GM19468 (cell line): ENCODE measurements around the gene FAM72B.
"Not testable (repeated sequence)": the region's sequence is repeated elsewhere in the genome, so short reads cannot be mapped to it uniquely, and the experiment has no call there.

ENCODE experiments used
- ATAC-seq: cut with Tn5 transposase; IDR thresholded peaks from one replicate; pipeline ENCODE4 v1.9.1; 2021; ENCODE audit warnings: mild to moderate bottlenecking, moderate library complexity, moderate number of reproducible peaks; ENCODE audit not compliant: unreplicated experiment; ENCODE audit errors: extremely low read depth

Gene FAM72B

GRCh38 chr1:121200985-121201981, 17.1 kb upstream of the FAM72B start:
- not testable (repeated sequence) for ATAC-seq

- not testable (repeated sequence) for ATAC-seq
Measured at GRCh38 chr1:121200232-121200631, 16.1 kb upstream of the FAM72B start.

- ATAC-seq = not testable (repeated sequence)
Measured at GRCh38 chr1:121199763-121200162, 15.6 kb upstream of the FAM72B start.

GRCh38 chr1:121197095-121197882, 13.1 kb upstream of the FAM72B start:
- ATAC-seq = not testable (repeated sequence)

- ATAC-seq = not testable (repeated sequence)
Measured at GRCh38 chr1:121192512-121192911, 8.4 kb upstream of the FAM72B start.

GRCh38 chr1:121187914-121188313, 3.8 kb upstream of the FAM72B start:
- ATAC-seq = not testable (repeated sequence)

GRCh38 chr1:121186191-121186590, 2.1 kb upstream of the FAM72B start:
- ATAC-seq = not testable (repeated sequence)

- ATAC-seq = not testable (repeated sequence)
Measured at GRCh38 chr1:121185140-121185708, 1.1 kb upstream of the FAM72B start.

GRCh38 chr1:121183867-121184266, 273 bp downstream of the FAM72B start:
- not testable (repeated sequence) for ATAC-seq

- ATAC-seq = not testable (repeated sequence)
Measured at GRCh38 chr1:121178197-121178596, 5.9 kb downstream of the FAM72B start.

- ATAC-seq = not testable (repeated sequence)
Measured at GRCh38 chr1:121176649-121177048, 7.5 kb downstream of the FAM72B start.

GRCh38 chr1:121168152-121168668, 15.9 kb downstream of the FAM72B start:
- not testable (repeated sequence) for ATAC-seq

GRCh38 chr1:121167225-121167738, 16.9 kb downstream of the FAM72B start:
- ATAC-seq = not testable (repeated sequence)

GRCh38 chr1:121165296-121165695, 18.8 kb downstream of the FAM72B start:
- ATAC-seq = not testable (repeated sequence)

- not testable (repeated sequence) for ATAC-seq
Measured at GRCh38 chr1:121163850-121164757, 20.0 kb downstream of the FAM72B start.

GRCh38 chr1:121161199-121161901, 22.8 kb downstream of the FAM72B start:
- ATAC-seq = not testable (repeated sequence)

GRCh38 chr1:121160118-121160517, 24.0 kb downstream of the FAM72B start:
- ATAC-seq = not testable (repeated sequence)

- ATAC-seq = not testable (repeated sequence)
Measured at GRCh38 chr1:121157609-121158008, 26.5 kb downstream of the FAM72B start.
